GM19467 (cell line): Measurements from ENCODE around the gene SEPTIN5.

Experiments used
- ATAC-seq: cut with Tn5 transposase; IDR thresholded peaks from one replicate; pipeline ENCODE4 v1.9.1; 2021; ENCODE audit warnings: mild to moderate bottlenecking, moderate library complexity; ENCODE audit not compliant: unreplicated experiment

Gene SEPTIN5

DNA sequence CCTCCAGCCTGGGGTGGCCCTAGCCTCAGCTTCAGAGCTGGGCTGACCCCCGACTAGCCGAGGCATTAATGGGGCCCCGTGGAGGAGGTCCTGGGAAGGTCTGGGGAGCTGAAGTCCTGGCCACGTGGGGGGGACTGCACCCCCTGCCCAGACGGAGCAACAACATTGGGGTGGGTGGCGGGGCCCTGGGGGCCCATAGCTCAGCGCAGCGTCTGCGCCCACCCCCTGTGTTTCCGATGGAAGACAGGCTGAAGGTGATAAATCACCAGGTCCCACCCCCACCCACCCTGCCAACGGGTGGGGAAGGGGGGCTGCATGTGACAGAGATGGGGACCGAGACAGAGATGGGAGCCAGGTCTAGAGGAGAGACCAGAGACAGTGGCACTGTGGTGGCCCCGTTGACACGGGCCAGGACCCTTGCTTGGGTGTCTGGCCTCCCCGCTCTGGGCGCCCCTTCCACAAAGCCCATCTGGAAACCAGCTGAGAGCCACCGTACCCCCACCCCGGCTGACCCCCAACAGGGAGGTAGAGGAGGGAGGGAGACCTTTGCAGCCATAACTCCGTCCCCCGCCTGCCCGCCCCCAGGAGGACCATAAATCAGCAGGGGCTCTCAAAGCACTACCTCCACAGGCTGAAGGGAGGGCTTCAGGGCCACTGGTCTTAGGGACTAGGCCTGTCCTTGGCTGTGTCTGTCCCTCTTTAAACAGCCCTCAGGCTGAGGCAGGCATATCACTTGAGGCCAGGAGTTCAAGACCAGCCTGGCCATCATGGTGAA, 17.2 kb downstream of the SEPTIN5 start:
- no peak for ATAC-seq

DNA sequence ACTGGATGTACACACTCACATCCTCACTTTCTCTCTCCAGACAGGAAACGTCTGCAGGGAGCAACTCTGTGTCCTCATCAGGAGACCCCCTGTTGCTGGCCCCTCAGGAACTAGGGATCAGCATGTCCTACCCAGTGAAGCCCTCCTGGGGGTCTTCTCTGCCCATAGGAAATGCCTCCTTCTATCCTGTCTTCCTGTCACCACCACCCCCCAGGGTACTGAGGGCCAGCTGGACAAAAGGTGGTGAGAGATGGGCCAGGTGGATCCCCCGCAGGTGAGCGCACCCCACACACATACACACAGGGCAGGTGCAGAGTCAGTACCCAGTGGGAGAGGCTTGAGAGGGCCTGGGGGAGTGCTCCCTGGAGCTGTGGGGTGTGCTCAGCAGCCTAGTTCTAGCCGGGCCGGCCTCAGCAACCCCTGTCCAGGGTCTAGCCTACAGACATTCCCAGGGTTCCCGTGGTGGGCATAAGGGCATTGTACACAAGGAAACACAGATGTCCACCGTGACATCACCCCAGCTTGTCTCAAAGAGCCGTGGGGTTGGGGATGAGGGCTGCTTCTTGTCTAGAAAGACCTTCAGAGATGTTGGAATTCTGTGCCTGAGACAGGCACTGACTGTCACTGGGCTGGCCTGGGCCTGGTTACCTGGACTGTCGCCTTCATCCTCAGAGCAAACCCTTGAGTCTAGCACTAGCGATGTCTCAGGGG, 18.3 kb downstream of the SEPTIN5 start:
- no peak for ATAC-seq

DNA sequence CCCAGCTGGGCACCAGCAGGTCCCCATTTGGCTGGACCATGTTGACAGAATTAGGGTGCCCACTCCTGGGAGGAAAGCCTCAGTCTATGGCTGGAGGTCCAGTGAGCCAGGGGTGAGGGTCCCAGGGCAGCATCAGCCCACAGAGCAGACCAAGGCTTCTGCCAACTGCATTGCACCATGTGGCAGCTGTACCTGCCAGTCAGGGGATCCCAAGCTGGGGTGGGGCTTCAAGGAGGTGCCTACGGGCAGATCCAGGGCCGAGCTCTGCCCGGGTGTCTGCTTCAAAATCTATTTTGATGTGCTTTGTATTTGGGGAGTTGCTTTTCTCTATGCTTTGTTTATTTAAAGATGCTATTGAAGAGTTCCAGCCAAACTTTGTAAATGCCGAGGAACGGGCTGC, 19.5 kb downstream of the SEPTIN5 start:
- no peak for ATAC-seq

DNA sequence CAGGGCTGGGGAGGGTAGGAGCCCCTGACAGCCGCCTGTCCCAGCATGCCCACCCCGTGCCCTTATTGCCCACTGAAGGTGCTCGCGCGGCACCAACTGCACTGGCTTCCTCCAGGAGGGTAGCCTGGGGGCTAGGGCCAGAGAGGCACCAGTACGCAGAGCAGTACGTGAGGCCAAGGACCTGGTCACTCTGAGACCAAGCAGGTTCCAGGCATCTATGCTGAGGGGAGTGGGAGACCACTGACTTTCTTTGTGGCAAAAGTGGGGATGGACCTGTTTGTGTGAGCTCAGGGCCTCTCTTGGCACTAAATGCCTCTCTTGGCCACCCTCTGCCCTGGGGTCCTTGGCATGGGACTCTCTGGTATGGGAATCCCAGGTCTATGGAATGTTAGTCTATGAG, 19.9 kb downstream of the SEPTIN5 start:
- no peak for ATAC-seq

DNA sequence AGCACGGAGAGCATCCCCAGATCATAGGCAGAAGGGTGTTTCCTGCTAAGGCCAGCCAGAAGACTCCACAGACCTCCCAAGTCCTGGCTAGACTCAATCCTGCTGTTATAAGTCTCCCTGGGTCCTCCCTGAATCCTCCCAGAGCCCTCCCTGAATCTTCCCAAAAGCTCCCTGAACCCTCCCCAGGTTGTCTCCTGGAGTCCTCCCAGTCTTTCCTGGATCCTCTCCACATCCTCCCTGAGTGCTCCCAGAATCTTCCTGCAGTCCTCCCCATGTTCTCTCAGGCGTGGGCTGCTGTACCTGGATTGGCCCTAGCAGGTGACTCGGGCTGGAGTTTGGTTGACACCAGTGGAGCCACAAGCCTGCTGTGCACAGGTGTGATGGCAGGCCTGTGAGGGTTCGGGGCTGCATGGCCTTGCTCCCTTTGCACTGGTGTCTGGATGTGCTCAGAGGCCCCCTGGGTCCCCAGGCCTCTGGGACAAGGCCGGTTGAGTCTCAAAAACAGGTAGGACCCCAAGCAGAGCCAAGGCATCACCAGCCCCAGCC, 20.6 kb downstream of the SEPTIN5 start:
- no peak for ATAC-seq

DNA sequence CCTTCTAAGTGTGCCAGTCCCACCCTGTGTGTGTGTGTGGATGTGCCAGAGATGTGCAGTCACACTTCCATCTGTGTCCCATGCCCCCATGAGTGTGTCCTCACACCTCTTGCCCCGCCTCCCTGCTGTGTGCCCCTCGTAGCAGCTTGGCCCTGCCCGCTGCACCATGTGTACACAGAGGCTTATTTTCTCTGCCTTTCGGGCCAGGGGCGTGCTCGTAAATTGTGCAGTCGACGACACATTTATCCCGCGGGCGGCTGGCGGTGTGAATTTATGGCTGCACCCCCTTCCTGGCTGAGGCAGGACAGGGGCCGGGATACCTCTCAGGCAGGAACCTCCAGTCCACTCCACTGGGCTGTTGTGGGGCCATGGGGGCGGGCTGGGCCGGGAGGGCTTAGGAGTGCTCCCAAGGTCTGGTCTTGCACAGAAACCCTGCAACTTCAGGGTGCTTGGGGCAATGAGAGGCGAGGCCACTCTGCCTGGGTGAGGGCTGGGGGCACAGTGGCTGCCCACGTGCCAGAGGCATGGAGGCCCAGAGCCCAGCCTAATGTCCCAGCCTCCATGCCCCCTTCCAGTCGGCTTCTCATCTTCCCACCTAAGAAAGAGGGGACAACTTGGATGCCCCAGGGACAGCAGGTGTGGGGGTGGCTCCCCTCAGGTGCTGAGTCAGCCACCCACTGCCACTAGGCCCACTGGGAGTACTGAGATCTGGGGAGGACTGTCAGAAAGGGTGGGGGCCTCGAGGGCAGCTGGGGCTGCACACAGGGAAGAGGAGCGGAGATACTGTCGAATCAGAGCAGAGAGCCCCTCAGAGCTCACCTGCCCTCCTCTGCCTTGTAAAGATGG, 21.6 kb downstream of the SEPTIN5 start:
- ATAC-seq = no peak

DNA sequence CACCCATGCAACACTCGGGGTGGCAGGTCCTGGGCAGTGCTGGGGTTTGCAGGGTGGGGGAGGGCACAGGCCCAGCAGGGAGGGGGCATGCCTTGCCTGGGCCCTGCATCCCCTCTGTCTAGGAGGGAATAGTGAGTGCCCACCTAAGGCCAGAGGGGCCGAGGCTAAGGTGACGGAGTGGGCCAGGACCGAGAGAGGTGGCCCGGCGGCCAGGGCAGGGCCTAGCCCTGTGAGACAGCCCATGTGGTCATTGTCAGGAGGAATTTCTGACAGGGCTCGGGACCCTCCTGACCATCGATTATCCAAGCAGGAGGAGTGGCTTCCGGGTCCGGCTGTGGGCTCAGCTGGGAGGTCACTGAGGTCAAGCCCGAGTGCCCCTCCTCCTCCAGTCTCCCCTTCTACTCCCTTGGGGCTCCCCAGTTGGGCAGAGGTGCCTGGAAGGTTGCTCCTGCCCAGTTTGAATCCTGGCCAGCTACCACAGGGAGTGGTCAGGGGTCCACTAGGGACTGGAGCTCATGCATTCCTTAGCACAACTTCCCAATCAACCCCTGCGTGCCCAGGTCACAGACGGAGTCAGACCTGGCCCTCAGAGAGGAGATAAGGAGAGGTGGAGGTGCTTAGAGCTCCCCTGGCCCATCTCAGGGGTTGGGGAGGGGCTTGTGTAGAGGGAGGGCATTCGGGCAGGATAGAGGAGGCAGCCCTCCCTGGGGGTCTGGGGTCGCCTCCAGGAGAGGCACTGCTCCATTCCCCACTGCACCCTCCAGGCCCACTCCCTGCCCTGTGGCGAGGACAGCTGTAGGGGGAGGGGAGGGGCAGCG, 23.8 kb downstream of the SEPTIN5 start:
- ATAC-seq = no peak

DNA sequence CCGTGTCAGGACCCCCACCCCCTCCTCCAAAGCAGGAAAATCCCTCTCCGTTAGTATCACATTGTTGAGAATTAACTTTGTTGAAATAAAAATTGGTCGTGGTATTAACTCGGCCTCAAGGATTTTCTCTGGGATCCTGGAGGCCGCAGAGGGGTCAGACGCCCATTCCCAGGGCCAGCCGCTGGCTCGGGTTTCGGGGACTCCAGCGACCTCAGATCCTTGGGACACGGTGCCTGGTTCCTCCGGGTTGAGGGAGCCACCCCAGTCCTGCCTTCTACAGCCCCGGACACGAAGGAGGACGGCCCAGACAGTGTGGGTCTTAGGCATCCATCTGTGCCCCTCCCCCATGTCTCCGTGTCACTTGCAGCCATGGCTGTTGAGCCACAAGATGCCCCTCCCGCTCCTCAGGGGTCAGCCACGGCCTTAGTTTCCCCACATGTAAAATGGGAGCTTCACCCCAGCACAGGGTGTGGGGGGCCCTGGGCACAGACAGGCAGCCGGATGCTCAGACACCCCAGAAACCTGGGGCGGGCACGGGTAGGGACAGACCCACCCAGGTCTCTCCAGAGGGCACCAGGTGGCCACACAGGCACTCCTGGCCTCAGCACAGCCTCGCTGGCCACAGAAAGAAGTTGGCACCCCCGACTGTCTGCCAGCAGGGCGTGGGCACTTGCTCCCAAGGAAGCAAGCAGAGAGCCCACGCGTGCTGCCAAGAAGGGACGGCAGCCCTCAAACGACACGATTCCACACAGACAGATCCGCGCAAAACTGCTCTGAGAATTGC, 24.6 kb downstream of the SEPTIN5 start:
- no peak for ATAC-seq

DNA sequence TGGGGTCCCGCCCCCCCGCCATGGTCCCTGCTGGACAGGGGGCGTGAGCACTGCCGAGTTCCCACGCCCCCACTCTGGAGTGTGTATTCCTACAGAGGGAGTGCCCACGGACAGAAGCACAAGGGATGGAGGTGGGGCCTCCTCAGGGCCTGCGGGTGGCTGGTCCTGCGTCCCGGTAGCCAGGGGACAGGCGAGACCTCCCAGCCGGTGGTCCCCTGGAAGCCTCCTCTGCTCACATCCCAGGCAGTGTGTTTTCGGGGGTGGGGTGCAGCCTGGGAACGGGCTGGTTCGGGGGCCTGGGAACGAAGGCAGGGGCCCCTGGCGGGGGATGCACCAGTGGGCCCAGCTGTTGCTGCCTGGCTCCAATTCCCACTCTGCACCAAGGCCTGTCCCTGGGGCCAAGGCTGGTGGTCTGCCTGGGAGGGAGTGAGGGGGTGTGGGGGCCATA, 25.2 kb downstream of the SEPTIN5 start:
- ATAC-seq = no peak

DNA sequence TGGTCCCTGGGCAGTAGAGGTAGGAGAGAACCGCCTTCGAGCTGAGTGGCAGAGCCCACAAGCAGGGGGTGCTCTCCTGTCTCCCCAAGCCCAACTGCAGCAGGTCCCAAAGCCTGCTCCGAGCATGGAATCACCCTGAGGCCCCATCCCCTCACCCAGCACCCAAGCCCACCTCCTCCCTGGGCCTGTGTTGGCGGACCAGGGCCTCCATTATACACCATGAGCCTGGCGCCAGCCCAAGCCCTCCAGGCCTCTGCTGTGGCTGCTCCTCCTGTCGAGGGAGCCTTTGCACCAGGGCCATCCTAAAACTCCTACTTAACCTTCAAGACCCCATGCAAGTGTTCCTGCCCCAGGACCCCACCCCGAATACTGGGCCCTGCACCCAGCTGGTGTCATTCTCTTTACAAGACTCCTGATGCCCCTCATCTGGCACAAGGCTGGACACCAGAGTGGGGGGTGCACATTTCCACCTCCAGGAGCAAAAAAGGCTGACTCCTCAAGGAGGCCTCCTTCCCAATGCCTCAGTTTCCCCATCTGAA, 25.7 kb downstream of the SEPTIN5 start:
- no peak for ATAC-seq

DNA sequence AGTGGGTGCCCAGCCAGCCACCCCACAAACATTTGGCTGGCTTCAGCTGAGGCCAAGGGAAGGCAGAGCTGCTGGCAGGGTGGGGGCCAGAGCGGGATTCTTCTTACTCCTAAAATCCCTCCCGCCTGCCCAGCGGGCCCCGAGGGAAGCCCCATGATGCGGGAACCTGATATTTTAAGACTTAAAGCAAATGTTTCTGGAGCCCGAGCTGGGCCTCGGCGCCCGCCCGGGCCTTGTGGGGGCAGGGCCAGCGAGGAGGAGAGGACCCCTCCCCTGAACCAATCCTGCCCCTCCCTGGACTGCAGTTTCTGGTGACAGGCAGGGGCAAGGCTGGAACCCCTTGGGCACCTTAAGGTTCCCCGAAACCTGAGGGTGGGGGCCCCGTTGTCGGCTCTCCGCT, 26.3 kb downstream of the SEPTIN5 start:
- ATAC-seq = no peak

DNA sequence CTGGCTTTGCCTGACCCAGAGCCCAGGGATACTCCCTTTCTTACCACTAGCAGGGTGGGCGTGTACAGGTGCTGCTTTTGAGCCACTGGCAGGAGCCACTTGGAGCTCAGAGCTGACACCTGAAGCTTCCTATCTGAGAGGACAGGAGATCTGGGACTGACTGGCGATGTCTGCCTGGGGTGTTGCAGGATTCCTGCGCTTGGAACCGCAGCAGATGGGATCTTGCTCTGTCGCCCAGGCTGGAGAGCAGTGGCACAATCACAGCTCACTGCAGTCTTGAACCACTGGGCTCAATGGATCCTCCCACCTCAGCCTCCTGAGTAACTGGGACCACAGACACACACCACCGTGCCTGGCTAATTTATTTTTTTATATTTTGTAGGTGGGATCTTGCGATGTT, 26.8 kb downstream of the SEPTIN5 start:
- ATAC-seq = no peak

DNA sequence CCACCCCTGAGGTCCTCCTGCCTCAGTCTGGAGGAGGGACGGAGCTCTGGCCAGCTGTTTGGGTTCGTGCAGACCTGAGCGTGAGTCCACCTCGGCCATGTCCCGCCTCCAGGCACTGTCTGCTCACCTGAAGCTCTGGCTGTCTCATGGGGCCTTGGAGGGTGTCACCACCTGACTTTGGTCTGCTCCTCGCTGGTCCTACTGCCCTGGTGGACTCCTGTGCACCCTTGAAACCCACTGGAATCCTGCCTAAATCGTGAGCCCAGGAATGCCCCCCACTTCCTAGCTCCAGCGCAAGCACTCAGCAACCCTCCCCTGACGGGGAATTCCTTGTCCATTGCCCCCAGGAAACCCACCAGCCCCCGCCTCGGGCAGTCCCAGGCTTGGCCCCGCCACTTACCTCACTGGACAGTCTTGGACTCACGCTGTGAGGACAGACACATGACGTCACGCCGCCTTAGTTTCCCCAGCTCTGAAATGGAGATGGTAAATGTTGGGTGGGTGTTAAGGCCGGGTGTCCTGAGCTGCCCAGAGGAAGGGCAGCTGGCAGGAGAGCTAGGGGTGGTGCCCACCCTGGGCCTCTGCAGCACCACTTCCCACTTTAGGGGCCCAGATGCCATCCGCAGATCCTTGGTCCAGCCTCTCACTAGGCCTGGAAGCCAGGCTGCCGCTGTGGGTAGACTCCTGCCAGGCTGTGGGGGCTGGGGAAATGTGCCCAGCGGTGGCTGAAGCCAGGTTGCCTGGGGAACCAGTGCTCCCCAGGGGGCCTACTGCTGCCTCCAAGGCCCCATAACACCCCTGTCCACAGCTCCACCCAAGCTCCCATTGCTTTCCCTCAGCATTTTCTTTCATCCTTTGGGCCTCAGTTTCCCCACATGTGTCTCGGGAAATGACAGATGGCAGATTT, 28.1 kb downstream of the SEPTIN5 start:
- ATAC-seq = no peak

DNA sequence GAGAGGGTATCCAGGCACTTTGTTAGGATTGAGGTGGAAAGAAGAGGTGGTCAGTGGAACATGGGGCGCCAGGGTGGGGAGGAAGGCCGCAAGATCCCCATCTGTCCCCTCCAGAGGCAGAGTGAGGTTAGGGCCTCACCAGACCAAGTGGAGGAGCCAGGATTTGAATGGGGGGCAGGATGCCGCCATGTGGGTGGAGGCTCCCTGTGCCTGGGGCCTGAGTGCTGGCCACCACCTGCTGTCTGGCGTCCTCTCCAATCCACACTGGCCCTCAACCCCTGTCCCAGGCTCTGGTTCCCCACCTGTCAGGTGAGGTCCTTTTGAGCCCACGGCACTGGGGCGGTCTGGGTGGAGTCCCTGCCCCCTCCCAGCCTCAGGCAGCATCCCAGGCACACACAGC, 28.8 kb downstream of the SEPTIN5 start:
- ATAC-seq = no peak

DNA sequence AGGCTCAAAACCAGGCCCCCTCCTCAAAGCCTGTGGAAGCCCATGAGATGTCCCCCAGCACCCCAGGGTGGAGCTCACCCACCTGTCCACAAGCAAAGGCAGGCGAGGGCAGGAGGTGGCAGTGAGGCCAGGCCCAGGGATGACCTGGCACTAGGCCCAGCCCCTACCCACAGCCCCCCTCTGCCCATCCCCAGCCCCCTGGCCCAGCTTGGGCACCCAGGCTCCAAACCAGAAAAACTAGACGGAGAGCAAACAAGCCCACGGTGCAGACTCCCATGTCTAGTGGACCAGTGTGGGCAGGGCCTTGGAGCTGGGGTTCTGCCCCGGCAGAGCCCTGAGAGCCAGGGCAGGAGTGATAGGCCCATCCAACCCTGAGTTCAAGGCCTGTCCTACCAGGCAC, 29.3 kb downstream of the SEPTIN5 start:
- ATAC-seq = no peak

DNA sequence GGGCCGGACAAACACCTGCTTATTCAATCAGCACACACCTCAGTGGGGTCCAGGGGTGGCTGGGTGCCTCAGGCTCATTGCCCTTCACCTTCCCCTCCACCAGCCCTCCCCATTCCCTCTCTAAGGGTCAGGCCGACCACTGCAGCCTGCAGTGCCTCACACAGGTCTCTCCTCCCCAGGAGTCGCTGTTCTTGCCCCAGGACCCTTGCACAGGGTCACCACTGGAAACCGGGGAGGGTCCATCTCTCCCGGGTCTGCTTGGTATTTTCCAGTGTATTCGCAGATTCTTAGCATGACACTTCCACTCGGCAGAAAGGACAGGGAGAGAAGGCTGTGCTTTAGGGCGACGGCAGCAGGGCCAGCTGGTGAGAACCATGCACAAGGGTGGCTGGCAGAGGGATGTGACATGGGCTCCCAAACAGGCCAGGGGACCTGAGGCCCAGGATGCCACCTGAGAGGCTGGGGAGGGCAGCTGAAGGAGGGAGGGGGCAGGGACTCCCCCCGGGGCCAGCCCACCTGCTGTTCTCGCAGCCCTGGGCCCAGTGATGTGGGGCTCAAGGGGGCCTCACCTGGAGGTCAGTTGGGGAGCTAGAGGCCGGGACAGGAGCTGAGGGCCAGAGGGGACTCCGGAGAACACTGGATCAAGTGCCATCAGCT, 30.2 kb downstream of the SEPTIN5 start:
- ATAC-seq = no peak

DNA sequence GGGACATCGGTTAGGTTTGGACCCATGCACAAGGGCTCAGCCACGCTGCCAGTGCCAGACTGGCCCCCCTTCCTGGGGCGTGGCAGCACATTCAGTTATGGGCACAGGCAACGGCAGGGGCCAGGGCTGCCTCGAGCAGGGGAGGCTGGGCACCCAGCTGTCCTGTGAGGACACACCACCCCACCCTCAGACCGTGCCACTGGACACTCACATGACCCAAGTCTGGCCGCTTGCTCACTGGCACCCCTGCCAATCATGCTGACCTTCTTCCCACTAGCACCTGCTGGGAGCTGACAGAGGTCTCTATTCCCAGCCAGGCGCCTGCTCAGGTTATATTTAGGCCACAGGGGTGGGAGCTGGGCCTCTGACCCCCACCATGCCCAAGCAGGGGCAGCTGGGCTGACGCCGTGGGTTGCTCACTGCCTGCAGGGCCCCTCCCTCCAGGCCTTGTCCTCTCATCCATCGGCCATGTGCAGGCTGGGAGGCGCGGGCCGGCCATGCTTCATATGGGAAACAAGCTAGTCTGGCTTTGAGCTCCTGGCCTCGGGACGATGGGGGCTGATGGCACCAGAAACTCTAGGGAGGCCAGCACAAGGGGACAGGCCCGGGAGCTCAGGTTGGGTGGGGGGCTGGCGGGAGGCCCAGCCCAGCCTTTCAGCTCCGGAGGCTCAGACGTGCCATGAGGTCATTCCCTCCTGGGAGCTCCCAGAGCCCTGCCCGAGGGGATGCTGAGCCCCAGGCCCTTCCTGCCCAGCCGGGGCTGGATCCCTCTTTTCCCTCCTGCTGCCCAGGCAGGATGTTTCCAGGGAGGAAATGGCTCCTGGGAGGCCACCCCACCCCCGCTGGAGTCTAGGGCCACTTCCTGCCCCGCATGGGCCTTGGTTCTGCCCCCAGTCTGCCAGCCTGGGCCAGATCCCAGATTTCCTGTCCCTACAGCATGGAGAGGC, 31.1 kb downstream of the SEPTIN5 start:
- no peak for ATAC-seq
